Heart left ventricle (tissue), 13 donors: Measurements from ENCODE around the gene ZFP91.
A peak's percentile ranks its signal among the peaks of the same experiment; 100 is the strongest.

Experiments
- CTCF ChIP-seq, 12 donors: fragments of 200-600 bp; sonication (generic) in 4 of 12; IDR thresholded peaks; one replicate each; pipeline versions ENCODE4 v1.5.0 to v1.8.0; 2018 to 2022; ENCODE audit warnings: antibody characterized with exemption in 12 of 12, mild to moderate bottlenecking in 5 of 12
- POLR2A ChIP-seq, 2 donors: fragments of 450-650 bp; IDR thresholded peaks; one replicate each; pipeline ENCODE4 v1.6.1; 2017; ENCODE audit warnings: antibody characterized with exemption in 2 of 2, mild to moderate bottlenecking in 2 of 2, moderate library complexity in 2 of 2
- donor health status: ischemic (EF 13 %, LVEDD 7.1; RV severe dilation, severe dysfunction).
- donor health status: DM: no; HTN: yes; CAD: no.
- donor health status: DM: no; HTN: no; CAD: no.
- donor health status: ischemic (EF 25% LVEDD 6.9; RV normal size, moderate dysfunction).
- donor health status: ischemic (EF 25% LVEDD 5.7; RV mildly dilated, moderate dysfunction).
- donor health status: ischemic (EF 35%, LVEDD 5.7; RV mildly dilated, moderate dysfunction).
- donor health status: nonischemic (EF 11% LVEDD 7.7; RV severe dilation, severe dysfunction).
- donor health status: DM: yes; HTN: yes; CAD: no.
- donor health status: PGD.
- donor health status: ischemic (EF 29% LVEDD 5.4; RV normal size, mild dysfunction).
- donor health status: nonischemic (EF 23%, LVEDD 6.1; RV moderate dilation, normal function).

- TF ChIP-seq CTCF (IDR thresholded peaks at IDR 0.05), result peak; percentile 75 to 95 (median 88)
- no peak for TF ChIP-seq POLR2A (IDR thresholded peaks at IDR 0.05)
These were observed 75.4 kb downstream of the ZFP91 start for GRCh38 chr11:58654079-58654907.
